DMS114 treated with DMSO at 0.1 percent for 48 hours (cell line): ENCODE data around the gene TRAF5.

ENCODE experiments used
- DNase-seq: peaks from one replicate; lab custom pipeline; 2025; ENCODE audit not compliant: unreplicated experiment; lab: John Stamatoyannopoulos, UW

Gene TRAF5

DNA sequence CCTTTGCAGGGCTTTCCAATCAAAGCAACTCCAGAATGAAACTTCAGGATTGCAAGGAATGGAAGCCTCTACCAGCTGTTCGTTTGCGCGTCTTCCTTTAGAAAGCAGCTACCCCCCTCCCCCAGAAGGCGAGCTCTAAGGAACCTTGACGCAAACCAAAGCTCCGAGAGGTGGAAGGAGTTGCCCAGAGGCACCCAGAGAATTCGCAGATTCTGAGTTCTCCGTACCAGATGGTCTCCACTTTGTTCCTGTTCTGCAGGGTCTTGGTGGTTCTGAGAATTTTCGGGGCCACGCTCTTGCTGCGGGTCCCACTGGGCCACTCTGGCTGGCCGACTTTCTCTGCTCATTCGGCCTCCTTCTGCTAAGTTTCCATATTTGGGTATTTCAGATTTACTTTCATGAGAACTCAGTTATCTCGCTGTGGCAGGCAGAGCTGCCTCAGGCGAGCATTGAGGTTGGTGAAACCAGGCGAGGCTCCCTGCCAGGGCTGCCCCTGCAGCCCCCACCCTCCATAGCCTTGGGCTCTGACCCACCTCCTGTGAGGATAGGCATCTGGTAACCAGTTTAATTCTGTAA lies 801 bp downstream of the TRAF5 start:
- no peak for DNase-seq

DNA sequence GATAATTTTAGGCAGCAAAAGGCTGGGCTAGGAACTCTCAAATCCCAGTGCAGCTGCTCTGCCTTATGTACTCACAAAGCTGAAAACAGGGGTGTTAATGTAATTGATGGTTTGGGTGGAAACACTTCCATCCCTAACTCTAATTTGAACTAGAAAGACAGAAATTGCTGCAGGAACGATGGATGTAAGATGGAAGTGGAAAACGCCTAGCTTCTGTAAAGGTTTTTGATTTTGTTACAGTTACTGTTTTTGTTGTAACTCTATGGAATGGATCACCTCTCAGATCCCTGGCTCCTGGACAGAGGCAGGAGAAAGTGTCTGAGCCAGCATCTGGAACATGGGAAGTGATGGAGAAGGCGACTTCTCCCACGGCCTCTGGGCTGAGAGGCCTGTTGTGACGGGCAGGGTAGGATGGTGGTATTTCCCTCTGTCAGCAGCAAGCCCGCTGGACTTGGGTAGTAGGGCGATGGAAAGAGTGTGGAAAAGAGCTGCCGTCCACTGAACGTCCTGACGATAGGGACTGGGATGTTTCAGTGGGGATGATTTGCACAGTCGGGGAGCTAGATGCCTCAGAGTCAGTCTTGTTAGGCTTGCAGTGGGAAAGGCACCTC lies 1.6 kb downstream of the TRAF5 start:
- no peak for DNase-seq

DNA sequence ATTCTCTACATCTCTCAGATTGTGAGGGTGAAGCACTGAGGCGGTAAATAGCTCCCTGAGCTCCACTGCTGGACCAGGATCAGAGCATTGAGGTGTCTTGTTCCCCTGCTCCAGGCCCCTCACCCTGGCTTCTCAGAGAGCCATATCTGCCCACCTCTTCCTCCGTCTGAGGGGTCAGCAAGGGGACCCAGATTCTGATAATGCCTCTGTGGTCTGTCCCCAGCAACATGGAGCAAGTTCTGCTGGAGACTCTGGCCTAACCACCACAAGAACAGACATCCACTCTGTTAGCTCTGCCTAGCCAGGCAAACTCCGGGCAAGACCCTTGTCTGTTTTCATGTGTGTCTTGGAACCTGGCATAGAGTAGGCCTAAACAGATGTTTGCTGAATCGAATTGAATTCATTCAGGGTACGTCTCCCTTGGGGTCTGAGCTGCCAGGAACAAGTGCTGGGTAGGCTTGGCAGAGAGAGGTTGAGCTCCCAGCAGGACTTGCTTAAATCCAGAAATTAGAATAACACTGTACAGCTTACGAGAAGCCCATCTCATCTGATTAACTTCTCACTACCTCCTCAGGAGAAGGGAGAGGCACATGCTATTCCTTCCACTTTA lies 2.3 kb downstream of the TRAF5 start:
- no peak for DNase-seq

DNA sequence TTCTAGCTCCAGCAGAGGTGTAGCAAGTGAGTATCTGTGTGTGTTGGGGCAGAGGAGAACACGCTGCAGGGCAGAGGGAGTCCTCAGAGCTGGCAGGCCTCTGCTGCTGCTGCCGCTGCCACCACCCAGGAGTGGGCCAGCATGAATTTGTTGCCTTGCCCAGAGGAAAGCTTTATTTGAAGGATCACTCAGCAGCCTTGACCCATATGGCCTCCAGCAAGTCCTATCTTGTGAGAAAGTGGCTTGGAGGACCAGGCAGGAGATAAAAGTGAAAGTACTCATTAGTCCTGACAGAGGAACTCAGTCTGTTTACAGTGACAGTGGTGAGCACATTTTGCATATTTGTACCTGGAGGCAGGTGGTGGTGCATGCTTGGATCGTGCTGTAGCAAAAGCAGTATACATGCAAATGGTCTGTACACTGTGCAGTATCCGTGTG lies 3.1 kb downstream of the TRAF5 start:
- no peak for DNase-seq

DNA sequence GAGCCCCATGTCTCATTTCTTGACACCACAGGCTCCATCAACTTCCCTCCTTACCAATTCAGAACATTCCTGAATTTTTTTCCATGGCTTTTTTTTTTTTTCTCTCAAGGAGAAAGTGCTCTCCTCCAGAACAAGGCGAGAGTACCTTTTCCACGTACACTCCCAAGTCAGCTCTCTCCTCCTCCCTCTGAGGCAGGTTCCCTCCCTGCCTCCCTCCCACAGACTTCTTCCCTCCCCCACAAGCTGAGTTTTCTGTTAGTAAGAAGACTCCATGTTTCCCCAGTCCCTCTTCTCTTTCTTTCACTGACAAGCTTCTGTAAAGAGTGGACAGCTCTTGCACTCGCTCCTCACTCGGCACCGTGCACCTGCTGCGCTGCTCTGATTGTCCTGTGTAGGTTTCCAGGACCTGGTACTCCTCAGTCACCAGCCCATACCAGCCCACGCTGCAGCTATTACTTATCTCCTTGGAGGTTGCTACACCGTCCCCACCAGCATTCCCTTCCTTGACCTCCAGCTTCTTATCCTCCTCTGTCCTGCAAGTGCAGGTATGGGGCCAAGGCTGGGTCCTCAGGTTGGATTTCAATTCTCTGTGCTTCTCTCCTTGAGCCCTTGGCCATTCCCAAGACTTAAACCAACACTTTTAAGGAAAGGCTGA lies 3.8 kb downstream of the TRAF5 start:
- no peak for DNase-seq

DNA sequence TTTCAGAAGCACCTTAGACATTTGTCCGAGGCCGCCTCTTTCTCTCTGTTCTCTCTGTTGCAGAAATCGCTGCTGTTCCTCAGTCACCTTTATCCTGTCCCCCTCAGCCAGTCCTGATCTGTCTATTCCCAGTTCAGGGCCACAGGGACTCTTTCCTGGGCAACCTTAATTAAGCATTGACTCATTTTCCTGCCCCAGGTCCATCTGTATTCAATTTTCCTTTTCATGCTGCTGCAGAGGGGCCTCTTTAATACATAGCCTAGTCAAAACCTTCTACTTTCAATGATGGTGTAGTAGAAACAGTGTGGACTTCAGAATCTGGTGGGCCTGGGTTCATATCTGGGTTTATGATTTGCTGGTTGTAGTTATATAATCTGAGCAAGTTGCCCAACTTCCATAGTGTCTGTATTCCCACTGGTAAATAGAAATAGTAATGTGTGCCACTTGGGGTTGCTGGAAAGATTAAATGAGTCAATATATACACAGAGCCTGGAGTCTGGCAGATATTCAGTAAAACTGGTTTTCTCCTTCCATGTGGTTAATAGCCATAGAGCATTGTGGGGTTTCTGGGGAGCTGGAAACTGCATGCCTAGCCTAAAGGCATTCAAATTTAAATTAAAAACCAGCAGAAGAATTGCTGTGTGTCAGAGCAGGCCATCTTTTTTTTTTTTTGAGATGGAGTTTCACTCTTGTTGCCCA lies 4.5 kb downstream of the TRAF5 start:
- no peak for DNase-seq

DNA sequence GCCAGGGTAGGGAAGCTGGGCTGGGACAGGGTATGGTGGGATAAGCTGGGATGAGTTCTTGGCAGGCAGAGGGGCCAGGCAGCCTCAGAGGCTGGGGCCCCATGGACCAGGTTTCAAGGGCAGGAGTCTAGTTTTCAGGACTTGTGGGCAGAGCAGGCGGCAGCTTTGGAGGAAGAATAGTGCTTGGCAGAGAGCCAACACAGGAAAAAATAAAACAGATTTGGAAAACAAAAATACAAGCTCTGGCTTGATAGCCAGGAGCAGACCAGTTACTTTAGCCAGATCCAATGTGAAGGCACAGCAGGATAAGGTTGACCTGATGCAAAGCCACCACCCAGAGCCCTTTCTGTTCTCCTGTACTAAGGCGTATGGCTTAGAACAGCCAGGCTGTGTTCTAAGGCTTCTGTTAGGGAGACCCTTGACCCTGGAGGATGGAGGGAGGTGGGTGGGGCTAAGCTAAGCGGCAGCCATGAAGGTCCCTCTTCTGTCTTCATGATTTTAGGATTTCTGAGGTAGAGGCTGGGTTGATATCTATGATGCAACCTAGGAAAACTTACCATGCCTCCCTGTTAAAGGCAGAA lies 5.5 kb downstream of the TRAF5 start:
- DNase-seq = no peak

DNA sequence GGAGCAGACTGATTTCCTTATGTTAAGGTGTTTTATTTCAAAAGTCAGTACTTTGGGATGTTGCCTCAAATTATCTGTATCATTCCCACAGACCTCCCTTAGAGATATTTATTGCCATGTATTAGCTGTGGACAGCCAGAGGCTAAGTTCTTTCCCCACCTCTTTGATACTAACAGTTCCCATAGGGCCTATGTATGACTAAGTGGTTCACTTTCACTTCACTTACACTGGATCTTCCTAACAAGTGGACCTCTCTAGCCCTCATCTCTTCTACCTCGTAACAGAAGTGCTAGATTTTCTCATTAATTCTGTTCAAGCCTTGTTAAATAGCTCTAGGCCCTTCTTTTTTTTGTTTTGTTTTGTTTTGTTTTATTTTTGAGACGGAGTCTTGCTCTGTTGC lies 6.2 kb downstream of the TRAF5 start:
- DNase-seq = no peak

DNA sequence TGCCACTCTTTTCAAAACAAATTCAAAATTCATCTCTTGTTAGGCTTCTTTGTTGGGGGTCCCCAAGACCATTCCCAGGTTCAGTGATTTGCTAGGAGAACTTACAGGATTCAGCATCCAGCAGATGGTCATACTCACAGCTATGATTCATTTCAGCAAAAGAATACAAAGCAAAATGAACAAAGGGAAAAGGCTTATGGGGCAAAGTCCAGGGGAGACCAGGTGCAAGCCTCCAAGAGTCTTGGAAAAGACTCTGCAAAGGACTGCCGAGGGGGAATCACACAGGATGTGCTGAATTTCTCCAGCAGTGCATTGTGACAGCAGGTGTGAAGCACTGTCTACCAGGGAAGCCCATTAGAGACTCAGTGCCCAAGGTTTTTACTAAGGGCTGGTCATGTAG lies 7.3 kb downstream of the TRAF5 start:
- DNase-seq = no peak

DNA sequence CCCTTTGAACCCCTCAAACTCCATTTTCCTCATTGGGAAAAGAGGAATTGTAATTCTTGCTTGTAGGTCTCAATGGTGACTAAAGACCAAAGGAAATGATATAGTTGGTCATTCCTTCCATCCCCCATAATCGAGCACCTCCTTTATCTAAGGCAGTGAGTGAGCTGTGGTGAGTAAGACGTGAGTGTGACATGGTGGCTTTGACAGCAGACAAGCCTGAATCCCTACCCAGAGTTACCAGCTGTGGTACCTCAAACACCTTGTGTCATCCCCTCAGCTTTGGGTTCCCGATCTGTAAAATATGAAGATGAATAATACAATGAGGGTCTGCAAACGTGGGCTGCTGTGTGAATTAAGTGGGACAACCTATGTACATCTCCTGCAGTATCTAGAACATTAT lies 8.4 kb downstream of the TRAF5 start:
- DNase-seq = no peak

DNA sequence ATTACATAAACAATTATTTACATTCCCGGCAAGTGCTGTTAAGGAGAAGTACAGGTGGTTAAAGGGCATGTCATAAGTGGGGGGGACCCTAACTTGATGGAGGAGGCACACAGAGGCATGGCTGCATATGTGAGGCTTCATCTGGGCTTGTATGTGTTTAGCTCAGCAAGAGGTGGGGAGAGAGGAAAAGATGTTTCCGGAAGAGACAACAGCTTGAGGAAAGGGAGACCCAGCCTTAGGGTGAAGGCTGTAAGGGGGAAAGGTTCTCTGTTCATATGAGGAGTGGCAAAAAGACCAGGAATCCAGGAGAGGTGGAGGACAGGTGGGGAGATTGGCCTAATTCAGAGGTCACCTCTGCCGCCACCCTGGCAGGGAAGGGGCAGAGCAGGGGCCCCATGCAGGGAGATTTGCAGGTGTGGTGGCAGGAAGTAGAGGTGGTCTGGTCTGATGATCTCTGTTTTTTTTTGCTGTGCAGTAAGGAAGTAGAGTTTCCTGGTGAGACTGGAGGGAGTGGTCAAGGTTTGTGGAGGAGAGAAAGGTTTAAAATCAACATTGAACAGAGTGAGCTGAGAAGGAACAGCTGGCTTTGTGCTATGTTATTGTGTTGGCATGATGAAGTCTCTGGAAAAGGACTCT lies 9.0 kb downstream of the TRAF5 start:
- no peak for DNase-seq

DNA sequence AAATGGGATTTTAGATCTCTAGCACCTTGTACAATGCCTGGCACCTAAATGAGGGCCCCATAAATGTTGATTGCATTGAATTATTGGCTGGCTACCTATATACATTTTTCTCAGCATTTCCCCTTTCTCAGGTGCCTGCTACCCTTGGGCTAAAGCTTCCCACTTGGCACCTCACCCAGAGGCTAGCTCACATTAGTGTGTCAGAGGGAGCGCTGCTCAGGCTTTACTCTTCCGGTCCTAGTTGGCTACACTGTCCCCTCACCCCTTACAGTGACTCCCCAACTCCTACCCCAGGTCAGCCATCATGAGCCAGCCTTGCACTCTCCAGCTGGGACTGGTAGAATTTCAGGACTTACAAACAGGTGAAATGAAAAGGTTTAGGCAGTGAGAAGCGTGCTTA lies 9.5 kb downstream of the TRAF5 start:
- DNase-seq = no peak

DNA sequence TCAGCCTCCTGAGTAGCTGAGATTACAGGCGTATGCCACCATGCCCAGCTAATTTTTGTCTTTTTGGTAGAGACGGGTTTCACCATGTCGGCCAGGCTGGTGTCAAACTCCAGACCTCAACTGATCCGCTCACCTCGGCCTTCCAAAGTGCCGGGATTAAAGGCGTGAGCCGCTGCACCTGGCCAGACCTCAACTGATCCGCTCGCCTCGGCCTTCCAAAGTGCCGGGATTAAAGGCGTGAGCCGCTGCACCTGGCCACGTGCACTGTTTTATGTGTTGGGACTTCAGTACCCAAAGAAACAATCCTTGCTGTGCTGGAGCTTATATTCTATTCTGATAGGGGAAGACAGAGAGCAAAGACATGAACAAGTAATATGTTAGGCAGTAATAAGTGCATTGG lies 10.1 kb downstream of the TRAF5 start:
- no peak for DNase-seq

DNA sequence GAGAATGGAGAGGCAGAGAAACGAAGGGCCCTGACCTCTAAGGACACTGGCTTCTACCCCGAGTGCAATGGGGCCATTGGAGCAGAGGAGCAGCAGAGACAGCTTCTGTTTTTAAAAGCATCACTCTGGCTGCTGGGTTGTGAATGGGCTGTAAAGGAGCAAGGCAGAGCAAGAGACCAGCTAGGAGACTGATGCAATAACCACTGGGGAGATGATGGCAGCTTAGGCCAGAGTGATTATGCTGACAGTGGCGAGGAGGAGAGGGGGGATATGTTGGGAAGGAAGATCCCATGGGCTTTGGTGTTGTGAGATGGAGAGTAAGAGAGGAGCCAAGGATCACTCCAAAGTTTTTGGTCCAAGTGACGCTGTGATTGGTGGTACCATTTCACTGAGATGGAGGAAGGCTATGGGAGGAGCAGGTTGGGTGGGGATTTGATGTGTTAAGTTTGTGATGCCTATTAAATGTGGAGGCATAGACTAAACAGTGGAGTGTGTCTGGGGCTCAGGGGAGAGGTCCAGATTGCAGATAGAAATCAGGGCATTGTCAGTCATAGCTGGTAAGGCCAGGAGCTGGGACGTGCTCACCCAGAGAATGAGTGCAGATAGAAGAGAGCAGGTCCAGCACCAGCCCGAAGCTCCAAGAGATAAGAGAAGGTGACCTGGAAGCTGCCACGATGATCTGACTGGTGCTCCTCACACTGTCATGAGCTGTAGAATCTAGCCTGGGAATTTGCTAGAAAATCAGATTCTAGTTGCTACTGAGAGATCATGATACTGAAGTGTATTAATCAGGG lies 11.0 kb downstream of the TRAF5 start:
- no peak for DNase-seq

DNA sequence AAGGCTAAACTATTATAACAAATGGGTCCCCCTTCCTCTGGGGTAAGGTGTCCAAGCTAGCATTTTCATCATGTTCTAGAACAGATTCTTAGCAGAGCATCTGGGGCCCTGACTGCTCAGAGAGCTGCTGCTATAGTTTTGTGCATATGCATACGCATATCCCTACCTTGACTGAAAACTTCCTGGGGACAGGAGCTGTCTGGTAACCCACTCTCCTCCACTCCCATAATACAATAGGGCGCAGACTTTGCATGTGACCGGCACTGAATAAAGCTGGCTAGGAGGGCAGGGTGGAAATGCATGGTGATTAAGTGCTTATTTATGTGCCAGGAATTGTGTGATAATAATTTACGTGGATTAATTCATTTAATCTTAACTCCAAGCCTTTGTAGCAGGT lies 11.6 kb downstream of the TRAF5 start:
- DNase-seq = no peak

DNA sequence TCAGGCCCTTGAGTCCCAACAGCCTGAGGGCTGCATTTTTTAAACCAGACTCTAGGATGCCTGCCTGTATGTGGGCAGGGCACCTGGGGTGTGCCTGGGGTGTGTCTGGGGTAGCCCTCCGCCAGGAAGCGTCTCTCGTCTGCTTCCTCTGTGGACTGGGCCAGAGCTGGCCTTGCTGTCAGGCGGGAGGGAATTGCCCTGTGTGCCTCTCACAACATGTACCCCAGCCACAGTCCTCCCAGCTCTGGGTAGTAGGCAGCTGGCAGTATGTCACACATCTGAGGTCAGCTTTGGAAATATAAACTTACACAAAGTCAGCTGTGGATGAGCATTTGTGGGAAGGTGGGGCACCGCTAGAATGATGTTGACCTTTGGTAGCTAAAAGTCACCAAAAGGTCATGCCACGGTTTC lies 13.0 kb downstream of the TRAF5 start:
- DNase-seq = no peak

DNA sequence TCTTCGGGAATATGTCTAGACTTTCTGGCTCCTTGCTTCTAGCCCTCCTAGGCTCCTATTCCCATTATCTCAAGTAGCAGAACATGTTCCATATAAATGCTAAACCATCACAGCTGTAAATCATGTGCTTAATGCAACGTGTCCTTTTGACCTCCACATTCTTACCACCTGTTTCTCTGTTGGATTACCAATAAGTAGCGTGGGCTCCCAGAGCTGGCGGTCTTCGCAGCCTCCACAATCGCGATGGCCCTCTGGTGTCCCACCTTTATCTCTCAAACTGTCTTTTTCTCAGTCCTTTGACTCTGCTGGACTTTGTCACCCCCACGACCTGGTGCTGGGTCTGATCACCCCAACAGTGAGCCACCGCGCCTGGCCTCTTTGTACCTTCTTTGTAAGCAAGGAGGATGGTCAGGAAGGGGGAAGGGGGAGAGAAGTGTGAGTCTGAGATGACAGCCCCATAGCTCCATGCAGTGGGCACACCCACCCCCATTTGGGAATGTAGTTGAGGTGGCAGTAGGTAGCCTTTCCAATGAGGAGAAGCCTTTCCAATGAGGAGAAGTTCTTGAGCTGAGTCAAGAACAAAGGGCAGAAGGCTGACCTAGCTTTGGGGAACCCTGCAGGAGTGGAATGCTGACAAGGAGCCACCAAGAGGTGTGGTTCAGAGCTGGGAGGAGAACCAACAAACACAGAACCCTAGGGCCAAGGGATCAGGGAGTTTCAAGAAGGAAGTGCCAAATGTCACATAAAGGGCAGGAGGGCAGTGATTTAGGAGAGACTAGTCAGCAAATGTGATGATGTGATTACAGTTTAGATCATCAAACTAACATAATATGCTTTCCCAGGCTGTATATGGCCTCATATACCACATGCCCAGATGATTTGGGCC lies 14.2 kb downstream of the TRAF5 start:
- DNase-seq = no peak

DNA sequence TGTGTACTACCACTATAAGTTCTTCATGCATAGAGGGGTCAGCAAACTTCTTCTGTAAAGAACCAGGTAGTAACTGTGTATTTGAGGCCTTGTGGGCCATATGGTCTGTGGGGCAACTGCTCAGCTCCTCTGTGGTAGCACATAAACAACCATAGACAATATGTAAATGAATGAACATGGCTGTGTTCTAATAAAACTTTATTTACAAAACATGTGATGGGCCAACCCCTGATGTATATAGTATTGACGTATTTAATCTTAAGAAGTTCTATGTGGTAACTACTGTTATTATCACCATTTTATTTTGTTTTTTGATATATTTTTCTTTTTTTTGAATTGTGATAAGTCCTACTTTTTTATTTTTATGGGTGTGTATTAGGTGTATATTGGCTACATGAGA lies 15.4 kb downstream of the TRAF5 start:
- no peak for DNase-seq

DNA sequence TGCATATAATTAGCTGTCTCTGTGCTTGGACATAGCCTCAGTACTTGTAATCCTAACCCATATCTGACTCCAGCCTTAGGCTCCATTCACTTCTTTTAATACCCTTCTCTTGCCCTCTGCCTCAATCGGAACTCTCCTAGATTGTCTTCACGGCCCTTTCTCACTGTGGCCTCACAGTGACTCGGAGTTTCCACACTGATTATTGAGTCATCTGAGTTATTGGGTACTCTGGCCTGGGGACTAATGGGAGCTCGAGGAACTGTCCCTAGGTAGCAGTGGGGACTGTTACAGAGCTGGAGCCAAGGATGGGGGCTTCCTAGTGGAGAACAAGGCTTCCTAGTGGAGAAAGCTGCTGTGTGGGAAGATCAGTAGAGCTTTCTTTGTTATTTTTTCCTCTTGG lies 17.0 kb downstream of the TRAF5 start:
- no peak for DNase-seq
